SK-N-SH treated with all-trans-retinoic acid at 6 μM for 48 hours (cell line): Measurements from ENCODE around the gene RASL12.

ENCODE experiments used
- ATAC-seq: fragments of 200-7000 bp; cut with Tn5 transposase; 3 replicates; pipeline ENCODE4 v1.9.1; 2020; ENCODE audit warnings: mild to moderate bottlenecking, moderate library complexity
- ARNTL ChIP-seq: fragments of 450-650 bp; formaldehyde crosslinking; IDR thresholded peaks from 2 replicates; pipeline ENCODE4 v1.5.0; 2020; ENCODE audit warnings: low read depth, mild to moderate bottlenecking, moderate library complexity, borderline replicate concordance
- BACH2 ChIP-seq: fragments of 250-450 bp; sonication (Bioruptor Pico); IDR thresholded peaks from 2 replicates; pipeline ENCODE4 v1.9.0; 2021; ENCODE audit warnings: mild to moderate bottlenecking, borderline replicate concordance
- CREB5 ChIP-seq: fragments of 250-450 bp; sonication (Bioruptor Pico); IDR thresholded peaks from 2 replicates; pipeline ENCODE4 v1.5.1; 2020; ENCODE audit warnings: low read depth, mild to moderate bottlenecking, moderate library complexity
- CSDC2 ChIP-seq: fragments of 250-450 bp; sonication (Bioruptor Pico); IDR thresholded peaks from 2 replicates; pipeline ENCODE4 v1.5.0; 2020; ENCODE audit warnings: mild to moderate bottlenecking, moderate library complexity
- CSRNP3 ChIP-seq: fragments of 250-450 bp; sonication (Bioruptor Pico); IDR thresholded peaks from 2 replicates; pipeline ENCODE4 v1.5.1; 2021; ENCODE audit warnings: mild to moderate bottlenecking, moderate library complexity
- ESRRG ChIP-seq: fragments of 250-450 bp; sonication (Bioruptor Pico); IDR thresholded peaks from 2 replicates; pipeline ENCODE4 v1.6.1; 2021; ENCODE audit warnings: mild to moderate bottlenecking
- GLIS3 ChIP-seq: fragments of 250-450 bp; sonication (Bioruptor Pico); IDR thresholded peaks from 2 replicates; pipeline ENCODE4 v1.5.0; 2020; ENCODE audit warnings: mild to moderate bottlenecking, moderate library complexity
- ISL1 ChIP-seq: fragments of 250-450 bp; sonication (Bioruptor Pico); IDR thresholded peaks from 2 replicates; pipeline ENCODE4 v2.1.2; 2022; ENCODE audit warnings: mild to moderate bottlenecking, moderate library complexity
- OSR1 ChIP-seq: fragments of 250-450 bp; sonication (Bioruptor Pico); IDR thresholded peaks from 2 replicates; pipeline ENCODE4 v1.8.0; 2022; ENCODE audit warnings: moderate library complexity, mild to moderate bottlenecking, inconsistent platforms
- PATZ1 ChIP-seq: fragments of 250-450 bp; sonication (Bioruptor Pico); IDR thresholded peaks from 2 replicates; pipeline ENCODE4 v1.8.0; 2020; ENCODE audit warnings: mild to moderate bottlenecking, moderate library complexity, borderline replicate concordance
- POU6F1 ChIP-seq: fragments of 250-450 bp; sonication (Bioruptor Pico); IDR thresholded peaks from 2 replicates; pipeline ENCODE4 v1.8.0; 2021; ENCODE audit warnings: low read depth, mild to moderate bottlenecking, moderate library complexity, borderline replicate concordance
- PPARA ChIP-seq: fragments of 250-450 bp; sonication (Bioruptor Pico); IDR thresholded peaks from 2 replicates; pipeline ENCODE4 v1.5.0; 2020; ENCODE audit warnings: mild to moderate bottlenecking, borderline replicate concordance
- RARB ChIP-seq: fragments of 250-450 bp; sonication (Bioruptor Pico); IDR thresholded peaks from 2 replicates; pipeline ENCODE4 v1.8.0; 2021; ENCODE audit warnings: mild to moderate bottlenecking, moderate library complexity
- SNAI2 ChIP-seq: fragments of 250-450 bp; sonication (Bioruptor Pico); IDR thresholded peaks from 2 replicates; pipeline ENCODE4 v1.5.0; 2020; ENCODE audit warnings: mild to moderate bottlenecking, moderate library complexity
- TOX ChIP-seq: fragments of 250-450 bp; sonication (Bioruptor Pico); IDR thresholded peaks from 2 replicates; pipeline ENCODE4 v1.8.0; 2021; ENCODE audit warnings: mild to moderate bottlenecking, moderate library complexity, borderline replicate concordance
- TSHZ2 ChIP-seq: fragments of 250-450 bp; sonication (Bioruptor Pico); IDR thresholded peaks from 2 replicates; pipeline ENCODE4 v1.5.0; 2020; ENCODE audit warnings: mild to moderate bottlenecking, moderate library complexity
- ZC3H10 ChIP-seq: fragments of 250-450 bp; sonication (Bioruptor Pico); IDR thresholded peaks from 2 replicates; pipeline ENCODE4 v1.5.1; 2021; ENCODE audit warnings: mild to moderate bottlenecking, moderate library complexity
- ZFP3 ChIP-seq: fragments of 250-450 bp; sonication (Bioruptor Pico); IDR thresholded peaks from 2 replicates; pipeline ENCODE4 v1.5.0; 2020; ENCODE audit warnings: mild to moderate bottlenecking, moderate library complexity
- ZFP30 ChIP-seq: fragments of 450-650 bp; formaldehyde crosslinking; IDR thresholded peaks from 2 replicates; pipeline ENCODE4 v1.5.0; 2022; ENCODE audit warnings: mild to moderate bottlenecking, moderate library complexity
- ZNF565 ChIP-seq: fragments of 450-650 bp; formaldehyde crosslinking; conservative IDR thresholded peaks from 2 replicates; pipeline ENCODE4 v1.5.0; 2020; ENCODE audit warnings: low read depth, mild to moderate bottlenecking, moderate library complexity
- ZNF70 ChIP-seq: fragments of 450-650 bp; formaldehyde crosslinking; IDR thresholded peaks from 2 replicates; pipeline ENCODE4 v1.5.0; 2020; ENCODE audit warnings: mild to moderate bottlenecking, moderate library complexity

The RASL12 gene

GRCh38 chr15:65088643-65089021 is 20.8 kb upstream of the RASL12 start (continued):
- TF ChIP-seq ISL1, result no peak
- no peak for TF ChIP-seq TOX
- no peak for TF ChIP-seq POU6F1
- no peak for TF ChIP-seq ZNF565
- TF ChIP-seq, all 23 proteins: peak for 0

GRCh38 chr15:65087873-65088642 is 20.3 kb upstream of the RASL12 start:
- ATAC-seq, result no peak
- TF ChIP-seq ARNTL (CRISPR knock-in tag) (no peak), TSHZ2 (CRISPR knock-in tag) (no peak), OSR1 (CRISPR knock-in tag) (no peak), GLIS3 (CRISPR knock-in tag) (no peak), CREB5 (CRISPR knock-in tag) (no peak), ISL1 (no peak)

GRCh38 chr15:65087411-65087810 is 19.6 kb upstream of the RASL12 start:
- ATAC-seq, result no peak; the same call in 2 of the 3 replicates
- TF ChIP-seq RARB (CRISPR knock-in tag), result no peak
- TF ChIP-seq OSR1 (CRISPR knock-in tag), result no peak
- TF ChIP-seq BACH2 (CRISPR knock-in tag), result no peak
- TF ChIP-seq PATZ1 (CRISPR knock-in tag), result no peak
- no peak for TF ChIP-seq ARNTL (CRISPR knock-in tag)
- TF ChIP-seq TSHZ2 (CRISPR knock-in tag), result no peak
- TF ChIP-seq CSRNP3 (CRISPR knock-in tag), result no peak
- no peak for TF ChIP-seq ZNF70 (CRISPR knock-in tag)
- TF ChIP-seq GLIS3 (CRISPR knock-in tag), result no peak
- TF ChIP-seq ZNF565, result no peak
- no peak for TF ChIP-seq ESRRG (CRISPR knock-in tag)
- no peak for TF ChIP-seq POU6F1
- no peak for TF ChIP-seq ZFP30 (CRISPR knock-in tag)
- TF ChIP-seq ZC3H10 (CRISPR knock-in tag), result no peak
- TF ChIP-seq PPARA (CRISPR knock-in tag), result no peak
- TF ChIP-seq ZFP3 (CRISPR knock-in tag), result no peak
- no peak for TF ChIP-seq ISL1
- no peak for TF ChIP-seq SNAI2 (CRISPR knock-in tag)
- no peak for TF ChIP-seq CSDC2 (CRISPR knock-in tag)
